GM21526 (cell line): Measurements from ENCODE around the gene RAET1E.
"Not testable (repeated sequence)": the region's sequence is repeated elsewhere in the genome, so short reads cannot be mapped to it uniquely, and the experiment has no call there.

Source experiments
- ATAC-seq: cut with Tn5 transposase; IDR thresholded peaks from one replicate; pipeline ENCODE4 v1.9.1; 2021; ENCODE audit warnings: moderate library complexity; ENCODE audit not compliant: unreplicated experiment, low FRiP score

The RAET1E gene

GRCh38 chr6:149895048-149895590 lies 2.8 kb downstream of the RAET1E start:
- ATAC-seq: no peak

- ATAC-seq: not testable (repeated sequence)
Observed at GRCh38 chr6:149891864-149892263, 6.0 kb downstream of the RAET1E start.

DNA sequence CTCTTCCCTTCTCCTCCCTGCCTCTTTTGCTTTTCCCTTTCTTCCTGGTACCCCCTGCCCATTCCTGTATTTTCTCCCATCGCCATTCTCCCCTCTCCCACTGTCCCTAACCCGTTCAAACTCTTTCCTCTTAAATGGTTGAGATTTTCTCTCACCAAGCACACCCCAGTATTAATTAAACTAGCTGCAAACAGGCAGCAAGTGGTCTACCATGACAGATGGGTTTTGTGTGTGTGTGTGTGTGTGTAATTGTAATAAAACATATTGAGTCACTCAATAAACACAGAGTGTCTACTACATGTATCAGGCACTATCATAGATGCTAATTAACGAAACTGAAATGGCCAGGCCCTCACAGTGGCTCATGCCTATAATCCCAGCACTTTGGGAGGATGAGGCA lies 6.7 kb downstream of the RAET1E start:
- ATAC-seq: no peak

DNA sequence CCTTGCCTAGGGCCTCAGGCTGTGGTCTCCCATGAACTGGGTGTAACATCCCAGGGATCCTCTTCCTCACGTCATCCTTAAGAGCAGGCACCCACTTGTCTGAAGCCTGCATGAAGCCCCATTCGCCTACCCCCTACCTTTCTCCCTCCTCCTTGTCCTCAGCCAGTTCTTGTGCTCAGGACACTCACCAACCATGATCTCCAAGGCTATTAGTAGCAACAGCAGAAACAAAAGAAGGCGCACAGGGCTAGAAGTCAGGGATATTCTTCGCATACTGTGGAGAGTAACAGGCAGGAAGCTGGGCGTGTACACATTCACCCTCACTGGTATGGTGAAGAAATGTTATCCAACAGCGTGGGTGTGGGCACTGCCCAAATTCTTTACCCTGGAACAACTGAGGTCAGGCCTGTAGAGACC lies 7.3 kb downstream of the RAET1E start:
- ATAC-seq: no peak

DNA sequence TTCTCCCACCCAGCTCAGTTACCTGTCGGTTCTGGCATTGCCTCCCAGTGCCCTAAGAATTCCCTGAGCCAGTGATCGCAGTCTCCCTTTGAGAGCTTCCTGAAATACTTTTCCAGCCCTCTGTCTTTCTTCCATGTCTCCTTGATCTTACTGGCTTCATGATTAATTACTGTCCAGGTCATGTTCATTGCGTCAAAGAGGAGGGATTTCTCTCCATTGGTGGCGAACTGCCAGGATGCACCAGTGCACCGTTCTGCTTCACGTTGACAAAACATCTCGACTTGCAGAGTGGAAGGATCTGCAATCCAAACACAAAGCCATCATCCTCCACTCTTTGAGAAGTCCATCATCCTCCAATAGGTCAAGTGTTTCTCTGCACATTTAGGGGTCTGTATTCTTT lies 8.6 kb downstream of the RAET1E start:
- no peak for ATAC-seq

DNA sequence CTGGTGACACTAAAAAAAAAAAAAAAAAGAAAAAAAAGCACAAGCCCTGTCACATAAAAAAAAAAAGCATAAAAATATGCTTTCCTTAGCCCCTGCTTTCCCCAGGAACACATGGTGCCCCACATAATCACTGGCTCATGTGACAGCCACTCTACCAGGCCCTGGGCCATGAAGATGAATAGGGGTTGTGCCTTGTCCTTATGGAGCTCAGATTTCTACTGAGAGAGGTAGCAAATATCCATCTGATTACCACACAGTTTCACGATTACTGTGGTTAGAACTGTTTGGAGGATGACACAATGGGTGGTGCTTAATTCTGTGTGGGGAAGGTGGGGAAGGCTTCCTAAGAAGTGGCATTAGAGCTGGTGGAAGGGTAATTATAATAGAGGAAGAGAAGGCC lies 9.3 kb downstream of the RAET1E start:
- ATAC-seq: no peak

DNA sequence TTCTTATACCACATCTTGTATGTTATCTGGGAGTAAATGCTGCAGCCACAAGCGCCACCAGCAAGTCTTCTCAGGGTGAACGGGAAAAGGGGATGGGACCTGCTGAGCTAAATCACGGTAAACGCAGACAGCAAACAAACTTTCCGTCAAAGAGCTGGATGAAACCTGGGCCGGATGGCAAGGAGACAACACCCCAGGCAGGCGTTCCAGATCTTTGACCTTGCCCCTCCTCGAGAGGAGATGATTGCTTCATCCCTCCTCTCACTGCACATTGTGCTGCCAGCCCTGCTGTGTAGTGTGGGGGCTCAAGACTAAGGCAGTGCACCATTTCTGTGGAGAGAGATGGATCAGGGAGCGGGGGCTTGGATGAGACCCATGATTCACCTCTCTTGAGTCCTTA lies 9.8 kb downstream of the RAET1E start:
- no peak for ATAC-seq

DNA sequence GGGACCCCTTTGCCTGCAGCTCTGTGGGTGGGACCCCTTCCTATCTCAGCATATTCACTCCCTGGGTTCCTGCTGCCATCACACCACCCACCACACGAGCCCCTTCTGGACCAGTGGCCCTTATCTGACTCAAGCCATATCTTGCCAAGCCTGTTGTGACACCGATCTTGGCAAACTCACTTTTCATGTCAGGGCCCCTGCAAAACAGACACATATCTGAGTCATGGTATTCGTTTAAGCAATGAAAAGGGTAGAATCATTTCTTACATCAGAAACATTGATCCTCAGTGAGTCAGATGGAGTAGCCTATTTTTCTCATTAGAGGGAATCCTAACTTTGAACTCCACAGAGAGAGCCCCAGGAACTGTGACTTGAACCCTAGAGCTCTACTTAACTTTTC lies 10.6 kb downstream of the RAET1E start:
- no peak for ATAC-seq

GRCh38 chr6:149885888-149886287 lies 12.0 kb downstream of the RAET1E start:
- no peak for ATAC-seq

- ATAC-seq: no peak
Observed at GRCh38 chr6:149884617-149885016, 13.3 kb downstream of the RAET1E start.

GRCh38 chr6:149884215-149884614 lies 13.7 kb downstream of the RAET1E start:
- ATAC-seq: no peak

- ATAC-seq: no peak
Observed at GRCh38 chr6:149881860-149882259, 16.1 kb downstream of the RAET1E start.

- ATAC-seq: no peak
Observed at GRCh38 chr6:149881066-149881766, 16.7 kb downstream of the RAET1E start.

- no peak for ATAC-seq
Observed at GRCh38 chr6:149877659-149878058, 20.3 kb downstream of the RAET1E start.

DNA sequence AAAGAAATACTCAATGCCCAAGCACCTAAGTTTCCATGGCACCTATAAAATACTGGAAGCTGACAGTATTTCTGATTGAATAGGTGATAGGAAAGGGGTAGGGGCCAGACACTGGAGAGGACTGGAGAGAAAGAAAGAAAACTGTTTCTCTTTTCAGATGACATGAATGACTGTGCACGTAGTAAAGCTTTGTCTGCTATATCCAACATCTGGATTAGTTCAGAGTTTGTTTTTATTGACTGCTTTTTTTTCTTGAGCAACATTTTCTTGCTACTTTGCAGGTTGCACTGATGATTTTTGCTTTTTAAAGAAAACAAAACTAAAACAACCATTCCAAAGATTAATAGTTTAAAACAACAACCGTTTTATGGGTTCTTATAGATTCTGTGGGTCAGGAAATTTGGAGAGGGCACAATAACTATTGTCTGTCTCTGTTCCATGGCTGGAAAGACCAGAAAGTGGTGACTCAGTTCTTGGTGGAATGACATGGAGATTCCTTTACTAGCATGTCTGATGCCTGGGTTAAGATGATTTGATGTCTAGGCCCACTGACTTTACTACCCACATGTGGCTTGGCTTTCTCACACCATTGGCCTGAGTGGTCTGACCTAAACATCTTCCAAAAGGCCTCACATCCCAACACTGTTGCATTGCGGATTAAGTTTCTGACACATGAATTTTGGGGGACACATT lies 21.5 kb downstream of the RAET1E start:
- no peak for ATAC-seq

DNA sequence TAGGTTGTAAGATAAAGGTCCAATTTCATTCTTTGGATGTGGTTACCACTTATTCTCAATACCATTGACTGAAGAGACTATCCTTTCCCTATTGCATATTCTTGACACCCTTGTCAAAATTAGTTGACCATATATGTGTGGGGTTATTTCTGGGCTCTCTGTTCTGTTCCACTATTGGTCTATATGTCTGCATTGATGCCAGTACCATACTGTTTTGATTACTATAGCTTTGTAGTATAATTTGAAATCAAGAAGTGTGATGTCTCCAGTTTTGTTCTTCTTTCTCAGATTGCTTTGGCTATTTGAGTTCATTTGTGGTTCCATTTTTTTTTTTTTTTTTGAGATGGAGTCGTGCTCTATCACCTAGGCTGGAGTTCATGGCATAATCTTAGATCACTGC lies 25.7 kb downstream of the RAET1E start:
- no peak for ATAC-seq

DNA sequence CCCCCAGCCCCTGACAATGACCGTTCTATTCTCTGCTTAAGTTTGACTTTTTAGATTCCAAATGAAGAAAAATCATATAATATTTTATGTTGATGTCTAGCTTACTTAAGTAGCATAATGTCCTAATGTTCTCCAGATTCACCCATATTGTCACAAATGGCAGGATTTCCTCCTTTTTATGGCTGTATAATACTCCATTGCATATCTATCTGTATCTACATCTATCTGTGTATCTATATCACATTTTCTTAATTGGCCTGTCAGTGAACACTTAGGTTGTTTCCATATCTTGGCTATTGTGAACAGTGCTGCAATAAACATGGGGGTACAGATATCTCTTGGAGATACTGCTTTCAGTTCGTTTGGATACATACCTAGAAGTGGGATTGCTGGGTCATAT lies 26.7 kb downstream of the RAET1E start:
- no peak for ATAC-seq

DNA sequence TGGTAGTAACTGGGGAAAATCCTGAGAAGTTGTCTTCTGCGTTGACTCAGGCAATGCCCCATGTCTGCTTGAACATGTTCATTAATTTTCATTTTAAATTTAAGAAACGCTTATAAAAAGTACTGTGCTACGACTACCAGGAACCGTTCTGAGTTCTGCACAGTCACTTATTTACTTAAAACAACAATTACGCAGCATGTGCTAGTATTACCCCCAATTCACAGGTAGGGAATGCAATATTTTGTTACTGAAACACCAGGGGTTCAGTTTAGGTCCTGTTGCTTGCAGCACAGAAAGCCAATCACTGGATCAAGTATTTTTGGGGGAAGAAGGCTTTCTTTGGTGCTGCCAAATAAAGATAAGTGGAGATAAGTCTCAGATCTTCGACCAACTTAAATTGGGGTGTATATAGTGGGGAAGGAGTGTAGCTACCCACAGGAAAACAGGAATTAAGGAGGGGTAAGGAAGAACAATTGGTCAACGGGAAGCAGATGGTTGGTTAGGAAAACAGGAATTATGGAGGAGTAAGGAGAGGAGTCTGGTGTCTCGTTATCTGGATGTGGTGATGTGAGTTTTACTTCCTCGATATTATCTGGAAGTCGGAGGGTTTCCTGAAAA lies 28.5 kb downstream of the RAET1E start:
- no peak for ATAC-seq

DNA sequence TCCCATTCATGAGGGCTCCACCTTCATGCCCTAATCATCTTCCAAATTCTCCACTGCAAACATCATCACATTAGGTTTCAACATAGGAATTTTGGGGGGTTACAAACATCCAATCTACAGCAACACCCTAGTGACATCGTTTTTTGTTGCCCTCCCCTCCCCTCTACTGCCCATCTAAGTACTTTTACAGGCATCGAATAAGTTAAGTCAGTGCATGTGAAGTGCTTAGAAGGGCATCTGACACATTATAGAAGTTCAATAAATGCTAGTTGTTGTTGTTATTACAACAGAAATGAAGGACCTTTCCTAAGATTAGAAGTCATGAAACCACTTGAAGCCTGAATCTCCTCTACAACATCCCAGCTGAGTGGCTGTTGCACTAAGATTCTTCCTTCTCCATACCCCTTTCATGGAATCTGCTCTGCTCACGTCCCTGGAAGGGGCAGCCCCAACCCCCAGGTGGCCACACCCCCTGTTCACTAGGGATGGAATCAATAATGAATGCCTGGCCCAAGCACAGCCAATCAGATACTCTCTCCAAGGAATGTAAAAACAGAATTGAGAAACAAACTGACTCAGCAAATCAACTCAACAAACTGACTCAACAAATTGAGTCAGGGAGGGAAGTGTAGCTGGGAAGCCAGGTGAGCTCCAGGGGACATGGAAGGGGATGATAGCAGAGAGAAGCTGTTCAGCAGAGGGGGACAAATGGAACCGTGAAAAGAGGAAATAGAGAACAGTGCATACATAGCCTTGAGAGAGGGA lies 29.9 kb downstream of the RAET1E start:
- ATAC-seq: no peak

- no peak for ATAC-seq
Observed at GRCh38 chr6:149864578-149865535, 33.1 kb downstream of the RAET1E start.
